Mesendoderm (in vitro differentiated cells): ENCODE data around the gene GMDS.

Experiments used
- DNase-seq: peaks from one replicate; pipeline ENCODE4 v3.0.0; 2013
- H2AK5ac ChIP-seq: 2 replicates; pipeline ENCODE4 v1.6.1; 2013; ENCODE audit warnings: low read length, inconsistent platforms
- H2BK120ac ChIP-seq: 2 replicates; pipeline ENCODE4 v1.6.1; 2013; ENCODE audit warnings: low read depth, mild to moderate bottlenecking, low read length, moderate library complexity, mixed read lengths
- H2BK15ac ChIP-seq: replicated peaks from 2 replicates; pipeline ENCODE4 v1.6.1; 2013; ENCODE audit warnings: low read depth, mild to moderate bottlenecking, moderate library complexity
- H2BK5ac ChIP-seq: 2 replicates; pipeline ENCODE4 v1.6.1; 2013; ENCODE audit warnings: low read length, inconsistent platforms
- H3K18ac ChIP-seq: 2 replicates; pipeline ENCODE4 v1.6.1; 2013; ENCODE audit warnings: mild to moderate bottlenecking, low read length, mixed read lengths
- H3K23ac ChIP-seq: one replicate; pipeline ENCODE4 v1.6.1; 2013; ENCODE audit warnings: low read length
- H3K27ac ChIP-seq: 2 replicates; pipeline ENCODE4 v1.5.1; 2013; ENCODE audit warnings: low read depth, mild to moderate bottlenecking, inconsistent platforms, low read length, moderate library complexity
- H3K27me3 ChIP-seq: 2 replicates; pipeline ENCODE4 v1.6.1; 2013; ENCODE audit warnings: low read length, control low read depth, mild to moderate bottlenecking, inconsistent platforms; ENCODE audit not compliant: insufficient read depth, poor library complexity
- H3K36me3 ChIP-seq: 2 replicates; pipeline ENCODE4 v1.6.1; 2013; ENCODE audit warnings: low read length, inconsistent platforms; ENCODE audit not compliant: control insufficient read depth, insufficient read depth
- H3K4ac ChIP-seq: one replicate; pipeline ENCODE4 v1.6.1; 2013; ENCODE audit warnings: low read depth, mild to moderate bottlenecking, low read length, moderate library complexity
- H3K4me1 ChIP-seq: 2 replicates; pipeline ENCODE4 v1.6.1; 2013; ENCODE audit warnings: low read depth, low read length, inconsistent platforms; ENCODE audit not compliant: control insufficient read depth
- H3K4me2 ChIP-seq: 2 replicates; pipeline ENCODE4 v1.6.1; 2013; ENCODE audit warnings: low read length
- H3K4me3 ChIP-seq: 2 replicates; pipeline ENCODE4 v1.5.1; 2013; ENCODE audit warnings: mild to moderate bottlenecking, low read length
- H3K56ac ChIP-seq: one replicate; pipeline ENCODE4 v1.6.1; 2013; ENCODE audit warnings: low read length
- H3K79me1 ChIP-seq: 2 replicates; pipeline ENCODE4 v1.6.1; 2013; ENCODE audit warnings: low read length, inconsistent platforms
- H3K79me2 ChIP-seq: 2 replicates; pipeline ENCODE4 v1.6.1; 2013; ENCODE audit warnings: mild to moderate bottlenecking, low read length; ENCODE audit not compliant: control insufficient read depth, insufficient read depth
- H3K9ac ChIP-seq: 2 replicates; pipeline ENCODE4 v1.6.1; 2013; ENCODE audit warnings: low read length, inconsistent platforms
- H4K5ac ChIP-seq: one replicate; pipeline ENCODE4 v1.6.1; 2013; ENCODE audit warnings: low read length
- H4K8ac ChIP-seq: one replicate; pipeline ENCODE4 v1.6.1; 2013; ENCODE audit warnings: low read depth, mild to moderate bottlenecking, control low read depth, low read length, moderate library complexity
- WGBS: extraction: QIAGEN DNeasy Blood & Tissue Kit; methylation state at CpG from one replicate; pipeline ENCODE4 v1.1.7; 2013; ENCODE audit warnings: low lambda C conversion rate, missing lambda C conversion rate; ENCODE audit not compliant: insufficient coverage; ENCODE audit errors: extremely low coverage; 5-methylcytosine and 5-hydroxymethylcytosine counted together

The GMDS gene

GRCh38 chr6:1871724-1872315 is 373.6 kb downstream of the GMDS start:
- Histone ChIP-seq H3K79me2 (no peaks in the 10 kb centered on the region), H4K5ac (no peak overlapping the region), H3K4me3 (no peak overlapping the region), H3K4me2 (no peak overlapping the region), H3K4ac (no peak overlapping the region), H2AK5ac (no peak overlapping the region), H3K18ac (no peak overlapping the region), H3K9ac (no peak overlapping the region), H2BK15ac (no peak overlapping the region), H3K27me3 (no peaks in the 10 kb centered on the region), H3K56ac (no peak overlapping the region), H3K23ac (no peak overlapping the region), H2BK120ac (no peak overlapping the region), H3K36me3 (no peaks in the 10 kb centered on the region), H4K8ac (no peak overlapping the region), H3K4me1 (peaks cover 10% of the 10 kb centered on the region), H3K27ac (no peak overlapping the region), H3K79me1 (no peaks in the 10 kb centered on the region), H2BK5ac (no peak overlapping the region)
- DNase-seq: peak; percentile 40
- WGBS: no CpG with 5 or more reads among the region's 8 CpGs

DNA sequence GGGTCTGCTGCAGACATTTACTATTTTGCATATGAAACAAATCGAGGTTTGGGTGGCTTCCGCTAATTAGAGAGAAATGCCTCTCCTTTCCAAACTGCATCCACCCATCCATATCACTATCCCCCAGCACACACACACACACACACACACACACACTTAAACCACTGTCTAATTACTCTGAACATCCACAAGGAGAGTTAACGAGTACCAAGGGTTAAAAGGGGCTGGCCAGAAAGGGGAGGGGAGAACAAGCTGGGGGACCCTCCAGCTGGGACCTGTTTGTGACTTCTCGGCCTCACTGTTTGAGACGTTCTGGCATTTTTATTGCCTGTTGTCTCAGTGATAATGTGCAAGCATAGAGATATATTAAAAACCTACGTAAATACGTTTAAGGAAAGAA is 374.5 kb downstream of the GMDS start:
- H4K5ac ChIP-seq: no peak overlapping the region
- H2BK5ac ChIP-seq: no peak overlapping the region
- no peak overlapping the region for H2BK120ac ChIP-seq
- peaks cover 10% of the 10 kb centered on the region for H3K4me1 ChIP-seq
- no peak overlapping the region for H3K18ac ChIP-seq
- no peak overlapping the region for H3K56ac ChIP-seq
- H3K27me3 ChIP-seq: no peaks in the 10 kb centered on the region
- no peak overlapping the region for H3K9ac ChIP-seq
- no peak overlapping the region for H2AK5ac ChIP-seq
- 100% methylated on average over 1 of the region's 7 CpGs for WGBS
- H3K23ac ChIP-seq: no peak overlapping the region
- no peak overlapping the region for H3K4ac ChIP-seq
- no peak overlapping the region for H3K27ac ChIP-seq
- no peak overlapping the region for H2BK15ac ChIP-seq
- DNase-seq: peak; percentile 23
- H3K4me2 ChIP-seq: no peak overlapping the region
- no peak overlapping the region for H3K4me3 ChIP-seq
- no peaks in the 10 kb centered on the region for H3K36me3 ChIP-seq
- no peak overlapping the region for H4K8ac ChIP-seq
- H3K79me2 ChIP-seq: no peaks in the 10 kb centered on the region
- H3K79me1 ChIP-seq: no peaks in the 10 kb centered on the region

GRCh38 chr6:1870251-1870650 is 375.2 kb downstream of the GMDS start:
- Histone ChIP-seq H3K27ac (no peak overlapping the region), H3K79me1 (no peaks in the 10 kb centered on the region), H4K8ac (no peak overlapping the region), H2BK15ac (no peak overlapping the region), H2BK5ac (no peak overlapping the region), H2BK120ac (no peak overlapping the region), H3K4me3 (no peak overlapping the region), H3K18ac (no peak overlapping the region), H3K4me1 (peaks cover 10% of the 10 kb centered on the region), H3K23ac (no peak overlapping the region), H3K4ac (no peak overlapping the region), H3K4me2 (no peak overlapping the region), H4K5ac (no peak overlapping the region), H2AK5ac (no peak overlapping the region), H3K9ac (no peak overlapping the region), H3K36me3 (no peaks in the 10 kb centered on the region), H3K79me2 (no peaks in the 10 kb centered on the region), H3K56ac (no peak overlapping the region), H3K27me3 (no peaks in the 10 kb centered on the region)
- no CpG with 5 or more reads among the region's 5 CpGs for WGBS
- DNase-seq: no peak

DNA sequence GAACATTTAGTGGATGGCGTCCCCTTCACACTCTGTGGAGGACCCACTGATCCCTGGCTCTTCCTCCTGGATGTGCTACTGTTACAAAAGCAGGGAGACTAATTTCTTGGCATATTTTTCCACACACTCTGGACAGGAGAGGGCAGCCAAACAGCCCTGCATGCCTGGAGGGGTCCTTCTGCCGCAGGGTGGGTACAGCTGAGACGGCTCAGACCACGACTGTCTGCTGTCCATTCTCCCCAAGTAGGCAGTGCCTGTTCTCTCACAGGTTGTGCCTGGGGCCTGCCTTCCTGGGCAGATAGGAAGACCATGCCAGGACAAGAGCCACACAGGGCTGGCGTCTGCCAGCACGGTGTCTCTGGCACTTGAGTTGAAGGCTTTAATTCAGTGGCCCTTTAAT is 375.6 kb downstream of the GMDS start:
- Histone ChIP-seq H3K56ac (no peak overlapping the region), H2BK120ac (no peak overlapping the region), H3K79me1 (no peaks in the 10 kb centered on the region), H3K9ac (no peak overlapping the region), H3K4me1 (peaks cover 10% of the 10 kb centered on the region), H3K4ac (no peak overlapping the region), H3K18ac (no peak overlapping the region), H3K79me2 (no peaks in the 10 kb centered on the region), H3K27me3 (no peaks in the 10 kb centered on the region), H2BK5ac (no peak overlapping the region), H3K4me3 (no peak overlapping the region), H3K23ac (no peak overlapping the region), H3K27ac (no peak overlapping the region), H4K5ac (no peak overlapping the region), H2BK15ac (no peak overlapping the region), H4K8ac (no peak overlapping the region), H3K4me2 (no peak overlapping the region), H3K36me3 (no peaks in the 10 kb centered on the region), H2AK5ac (no peak overlapping the region)
- DNase-seq: no peak
- no CpG with 5 or more reads among the region's 6 CpGs for whole genome bisulfite sequencing

- H3K4ac ChIP-seq: no peak overlapping the region
- H2BK5ac ChIP-seq: no peak overlapping the region
- no peak for DNase-seq
- no peaks in the 10 kb centered on the region for H3K27me3 ChIP-seq
- no peaks in the 10 kb centered on the region for H3K36me3 ChIP-seq
- H2AK5ac ChIP-seq: no peak overlapping the region
- H3K4me2 ChIP-seq: no peak overlapping the region
- no peaks in the 10 kb centered on the region for H3K79me1 ChIP-seq
- H3K56ac ChIP-seq: no peak overlapping the region
- no peaks in the 10 kb centered on the region for H3K79me2 ChIP-seq
- H4K5ac ChIP-seq: no peak overlapping the region
- H3K27ac ChIP-seq: no peak overlapping the region
- H3K23ac ChIP-seq: no peak overlapping the region
- no CpG with 5 or more reads among the region's 3 CpGs for WGBS
- H2BK120ac ChIP-seq: no peak overlapping the region
- H3K18ac ChIP-seq: no peak overlapping the region
- H2BK15ac ChIP-seq: no peak overlapping the region
- H4K8ac ChIP-seq: no peak overlapping the region
- peaks cover 10% of the 10 kb centered on the region for H3K4me1 ChIP-seq
- no peak overlapping the region for H3K9ac ChIP-seq
- no peak overlapping the region for H3K4me3 ChIP-seq
These were observed 376.1 kb downstream of the GMDS start for GRCh38 chr6:1869308-1869707.

DNA sequence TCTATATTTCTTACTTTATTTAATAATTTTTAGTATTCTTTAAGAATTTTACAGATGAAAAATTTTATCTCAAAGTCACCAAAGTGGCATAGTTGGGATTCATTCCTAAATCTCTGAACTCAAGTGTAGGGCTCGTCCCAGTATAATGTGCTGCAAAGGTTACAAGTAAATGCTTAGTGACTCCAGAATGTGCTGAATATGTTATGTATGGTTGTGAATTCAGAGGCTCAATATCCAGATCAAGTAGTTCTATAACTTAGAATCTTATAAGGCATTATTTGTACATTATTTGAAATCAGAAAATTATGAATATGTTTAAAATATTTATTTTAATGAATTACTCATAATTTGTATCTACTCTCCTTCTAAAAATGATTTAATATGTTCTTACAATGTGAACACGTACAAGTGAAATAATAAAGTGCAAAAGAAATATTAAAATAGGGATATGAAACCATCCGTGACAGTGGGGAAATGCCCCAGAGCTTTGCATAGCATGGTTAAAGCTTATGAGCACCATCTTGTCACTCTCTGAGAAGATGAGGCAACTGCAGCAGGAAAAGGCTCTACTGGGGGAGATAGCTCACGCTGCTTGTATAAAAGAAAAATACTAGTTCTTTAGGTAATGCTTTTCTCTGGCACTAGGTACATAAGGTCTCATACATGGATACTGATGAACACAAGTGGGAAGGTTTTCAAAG is 376.7 kb downstream of the GMDS start:
- no peak overlapping the region for H2BK120ac ChIP-seq
- H3K27me3 ChIP-seq: no peaks in the 10 kb centered on the region
- H3K18ac ChIP-seq: no peak overlapping the region
- H3K4me3 ChIP-seq: no peak overlapping the region
- no peak overlapping the region for H2BK15ac ChIP-seq
- H3K27ac ChIP-seq: no peak overlapping the region
- H3K4me2 ChIP-seq: no peak overlapping the region
- H4K5ac ChIP-seq: no peak overlapping the region
- H3K4ac ChIP-seq: no peak overlapping the region
- no peak overlapping the region for H4K8ac ChIP-seq
- H3K23ac ChIP-seq: no peak overlapping the region
- no peak overlapping the region for H2AK5ac ChIP-seq
- H2BK5ac ChIP-seq: no peak overlapping the region
- H3K79me1 ChIP-seq: no peaks in the 10 kb centered on the region
- H3K9ac ChIP-seq: no peak overlapping the region
- no peak overlapping the region for H3K56ac ChIP-seq
- no peak for DNase-seq
- WGBS: no CpG with 5 or more reads among the region's 4 CpGs
- no peaks in the 10 kb centered on the region for H3K36me3 ChIP-seq
- H3K79me2 ChIP-seq: no peaks in the 10 kb centered on the region
- H3K4me1 ChIP-seq: peaks cover 9% of the 10 kb centered on the region
